Cardiac septum (tissue), 1 donor: ENCODE measurements around the gene GALNT12. TPM values are rescaled to one million over a fixed set of nuclear protein-coding genes. Genes with fewer than 3 reads are reported as not detected.

ENCODE experiments used
- DNase-seq: peaks from one replicate; pipeline ENCODE4 v3.0.0-alpha.2; 2020; ENCODE audit warnings: low spot score
- intact Hi-C: fragments of 100-400 bp; cut with DNase I; formaldehyde crosslinking; loops from one replicate; pipeline ENCODE4 v1.14.0; 2022
- total RNA-seq: library from RNA; stranded (reverse); fragmentation: NEBNext Ultra II Directional; extraction: Animal tissue kit (Norgen Biotek cat#: 25700); gene quantifications from one replicate; pipeline ENCODE4 v1.2.1, GENCODE V29; 2021
- donor health status: DM: no; HTN: no; CAD: no.

Gene GALNT12
- total RNA-seq, 1 donor from 2014 or later = 0.38 TPM

GRCh38 chr9:98826716-98827115 is 19.2 kb downstream of the GALNT12 start:
- no peak for DNase-seq
- intact Hi-C loops = no loop called here

- intact Hi-C loops = no loop called here
- no peak for DNase-seq
Measured at GRCh38 chr9:98829766-98830165, 22.3 kb downstream of the GALNT12 start.

- no peak for DNase-seq
- intact Hi-C loops = no loop called here
Measured at GRCh38 chr9:98830554-98830953, 23.1 kb downstream of the GALNT12 start.

- DNase-seq = no peak
- intact Hi-C loops = no loop called here
Measured at GRCh38 chr9:98831696-98832095, 24.2 kb downstream of the GALNT12 start.

GRCh38 chr9:98832768-98833089 is 25.3 kb downstream of the GALNT12 start:
- intact Hi-C loops = no loop called here
- DNase-seq = no peak

DNA sequence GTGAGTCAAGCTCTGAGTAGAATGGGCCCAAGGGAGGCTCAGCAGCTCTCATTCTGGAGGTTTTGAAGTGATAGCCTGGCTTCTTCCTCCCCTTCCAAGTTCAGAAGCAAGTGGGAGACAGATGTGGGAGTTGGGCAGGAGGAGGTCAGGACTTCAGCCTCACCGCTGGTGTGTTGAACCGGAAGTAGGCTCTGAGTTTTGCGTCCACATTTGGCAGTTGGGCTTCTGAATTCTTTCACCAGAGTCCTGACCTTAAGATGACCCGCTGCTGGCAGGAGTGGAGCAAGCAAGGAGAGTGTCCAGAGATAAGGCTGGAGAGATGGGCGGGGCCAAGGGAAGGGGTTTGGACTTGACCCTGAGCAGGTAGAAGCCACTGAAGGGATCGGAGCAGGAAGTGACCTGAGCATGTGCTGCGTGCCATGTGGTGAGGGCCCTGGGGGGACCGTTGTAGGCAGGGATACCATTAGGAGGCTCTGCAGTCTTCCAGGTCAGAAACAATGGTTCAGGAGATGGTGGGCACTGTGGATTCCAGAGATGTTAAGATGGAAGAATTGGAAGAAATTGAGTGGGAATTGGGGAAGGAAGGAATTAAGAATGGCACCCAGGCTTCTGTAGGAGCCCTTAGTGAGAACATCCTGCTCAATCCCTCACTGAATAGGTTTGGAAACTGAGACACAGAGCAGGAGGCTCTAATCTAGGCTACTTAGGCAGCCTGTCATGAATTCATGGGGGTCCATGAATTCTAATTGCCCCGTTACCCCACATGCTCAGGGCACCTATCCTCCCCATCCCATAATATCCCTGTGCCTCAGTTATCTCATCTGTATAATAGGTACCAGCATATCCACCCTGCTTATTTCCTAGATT is 25.9 kb downstream of the GALNT12 start:
- intact Hi-C loops = no loop called here

GRCh38 chr9:98834386-98834785 is 26.9 kb downstream of the GALNT12 start:
- no peak for DNase-seq
- intact Hi-C loops = no loop called here

More for the DNA sequence above, 25.9 kb downstream of the GALNT12 start:
- no peak for DNase-seq

DNA sequence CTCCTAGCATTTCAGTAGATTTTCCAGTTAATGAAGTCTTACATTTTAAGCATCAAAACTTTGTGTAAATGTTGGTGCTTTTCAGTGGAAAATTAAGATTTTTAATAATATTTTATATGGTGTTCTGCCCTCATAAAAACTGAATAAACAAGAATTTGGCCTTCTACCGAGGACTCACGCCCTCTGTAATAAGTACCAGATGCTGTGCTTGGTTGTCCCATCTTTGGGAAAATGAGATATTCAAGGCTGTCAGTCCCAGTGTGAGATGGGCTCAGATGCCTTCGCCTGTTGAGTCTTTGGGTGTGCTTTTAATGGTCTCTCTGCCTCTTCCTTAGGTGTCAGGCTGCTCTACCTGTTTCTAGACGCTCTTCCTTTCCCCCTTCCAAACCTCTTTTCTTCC is 28.7 kb downstream of the GALNT12 start:
- intact Hi-C loops = no loop called here
- DNase-seq = no peak

DNA sequence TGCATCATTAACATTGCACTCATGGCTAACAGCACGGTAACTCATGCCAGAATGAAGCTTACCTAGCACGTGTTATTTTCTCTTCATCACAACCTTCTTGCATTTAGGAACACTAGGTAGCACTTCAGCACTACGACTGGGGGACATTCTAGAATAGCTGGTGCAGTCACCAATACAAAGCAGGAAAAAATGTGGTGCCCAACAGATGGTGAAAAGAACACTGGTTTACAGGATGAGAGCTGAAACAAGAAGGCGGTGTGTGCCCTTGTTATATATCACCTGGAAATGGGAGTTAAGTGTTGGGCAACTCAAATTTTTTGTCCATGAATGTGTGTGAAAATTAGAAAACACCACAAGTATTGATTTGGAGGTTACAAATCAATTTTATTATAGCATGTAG is 30.0 kb downstream of the GALNT12 start:
- intact Hi-C loops = no loop called here
- DNase-seq = no peak

- DNase-seq = no peak
- intact Hi-C loops = no loop called here
Measured at GRCh38 chr9:98838155-98838867, 30.8 kb downstream of the GALNT12 start.

- no peak for DNase-seq
- intact Hi-C loops = no loop called here
Measured at GRCh38 chr9:98838868-98839565, 31.5 kb downstream of the GALNT12 start.

DNA sequence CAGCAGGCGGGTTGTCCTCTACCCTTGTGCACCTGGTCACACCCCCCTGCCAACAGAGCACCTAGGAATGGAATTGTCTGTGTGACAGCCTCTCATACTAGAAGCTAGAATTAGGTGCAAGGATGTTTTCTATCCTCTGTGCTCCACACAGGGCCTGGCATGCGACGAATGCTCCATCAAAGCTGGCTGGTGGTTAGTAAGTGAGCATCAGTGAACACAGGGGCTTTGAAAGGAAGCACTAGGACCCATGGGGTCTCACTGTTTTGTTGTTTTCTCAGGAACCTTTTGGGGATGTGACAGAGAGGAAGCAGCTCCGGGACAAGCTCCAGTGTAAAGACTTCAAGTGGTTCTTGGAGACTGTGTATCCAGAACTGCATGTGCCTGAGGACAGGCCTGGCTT is 32.3 kb downstream of the GALNT12 start:
- no peak for DNase-seq
- intact Hi-C loops = no loop called here

GRCh38 chr9:98842510-98842909 is 35.0 kb downstream of the GALNT12 start:
- intact Hi-C loops = no loop called here
- no peak for DNase-seq

GRCh38 chr9:98846081-98846480 is 38.6 kb downstream of the GALNT12 start:
- intact Hi-C loops = no loop called here
- DNase-seq = peak; percentile 57

DNA sequence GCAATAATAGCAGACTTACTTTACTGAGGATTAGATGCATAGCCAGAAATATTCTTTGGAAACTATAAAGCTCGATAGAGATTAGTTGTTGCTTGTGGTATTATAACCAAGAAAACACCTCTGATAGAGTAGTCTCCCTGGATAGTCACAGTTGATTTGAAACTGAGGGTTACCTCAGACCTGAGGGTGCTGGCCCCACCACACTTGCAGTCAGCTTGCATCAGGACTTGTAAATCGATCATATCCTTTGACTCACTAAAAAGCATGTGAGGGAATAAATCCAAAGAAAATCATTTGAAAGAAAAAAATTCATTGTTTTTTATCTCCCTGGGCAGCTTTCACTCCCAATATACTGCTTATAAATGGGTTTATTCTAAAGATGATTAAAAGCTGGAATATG is 39.4 kb downstream of the GALNT12 start:
- intact Hi-C loops = no loop called here
- DNase-seq = no peak

- intact Hi-C loops = no loop called here
- DNase-seq = peak; percentile 94
Measured at GRCh38 chr9:98848450-98849149, 41.1 kb downstream of the GALNT12 start.

DNA sequence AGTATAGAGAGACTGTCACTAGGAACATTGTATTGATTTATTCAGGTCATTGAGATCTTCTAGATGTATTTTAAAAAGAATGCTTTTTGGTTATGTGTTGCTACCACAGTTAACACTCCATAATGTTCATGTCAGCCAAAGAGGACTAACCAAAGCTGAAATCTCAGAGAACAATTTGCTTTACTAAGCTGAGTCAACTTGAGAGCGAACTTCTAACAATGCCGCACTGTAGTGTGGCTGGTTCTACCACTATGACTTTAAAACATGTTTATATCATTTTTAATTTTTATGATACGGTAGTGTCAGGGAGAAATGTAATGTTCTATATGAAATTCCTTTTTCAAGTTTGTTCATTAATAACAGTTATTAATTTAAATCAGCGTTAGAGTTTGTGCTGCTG is 42.1 kb downstream of the GALNT12 start:
- no peak for DNase-seq
- intact Hi-C loops = no loop called here

DNA sequence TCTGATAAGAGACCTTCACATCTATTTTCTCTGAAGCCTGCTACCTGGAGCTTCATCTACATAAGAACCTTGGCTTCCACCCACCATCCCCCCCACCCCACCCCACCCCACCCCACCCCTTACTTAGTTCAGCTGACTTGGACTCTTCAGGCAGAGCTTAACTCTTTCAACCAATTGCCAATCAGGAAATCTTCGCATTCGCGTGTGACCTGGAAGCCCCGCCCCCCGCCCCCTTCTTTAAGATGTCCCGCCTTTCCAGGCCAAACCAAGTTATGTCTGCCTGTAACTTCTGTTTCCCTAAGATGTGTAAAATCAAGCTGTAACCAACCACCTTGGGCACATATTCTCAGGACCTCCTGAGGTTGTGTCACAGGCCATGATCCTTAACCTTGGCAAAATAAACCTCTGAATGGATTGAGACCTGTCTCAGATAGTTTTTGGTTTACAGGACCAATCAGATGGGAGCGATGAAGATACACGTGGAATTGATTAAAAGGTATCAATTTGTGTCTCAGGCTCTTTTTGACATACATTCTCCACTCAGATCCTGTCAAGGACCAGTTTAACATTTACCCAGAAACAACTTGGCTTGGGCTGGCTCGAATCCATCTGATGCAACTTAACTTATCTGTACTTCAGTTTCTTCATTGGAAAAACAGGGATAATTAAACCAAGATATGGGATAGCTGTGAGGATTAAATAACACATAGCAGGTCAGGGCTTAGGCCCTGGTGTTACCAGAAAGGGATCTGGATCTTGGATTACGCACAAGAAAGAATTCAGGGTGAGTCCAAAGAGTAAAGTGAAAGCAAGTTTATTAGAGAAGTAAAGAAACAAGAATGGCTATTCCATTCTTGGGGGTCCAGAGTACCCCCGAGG is 43.6 kb downstream of the GALNT12 start:
- DNase-seq = peak; percentile 3
- intact Hi-C loops = no loop called here
